Melanocyte of skin (primary cell): ENCODE results near the gene RIOX2. TPM values are rescaled to one million over a fixed set of nuclear protein-coding genes. Genes with fewer than 3 reads are reported as not detected.

Source experiments
- total RNA-seq, 2 donors: library from RNA; depleted of rRNA; stranded (reverse); fragments of >200 nt; gene quantifications; 2 replicates each; pipeline ENCODE4 v1.2.3, GENCODE V29; 2012

RIOX2 gene
- total RNA-seq = 10 to 100 TPM; 32.3 to 35.3 TPM

DNA sequence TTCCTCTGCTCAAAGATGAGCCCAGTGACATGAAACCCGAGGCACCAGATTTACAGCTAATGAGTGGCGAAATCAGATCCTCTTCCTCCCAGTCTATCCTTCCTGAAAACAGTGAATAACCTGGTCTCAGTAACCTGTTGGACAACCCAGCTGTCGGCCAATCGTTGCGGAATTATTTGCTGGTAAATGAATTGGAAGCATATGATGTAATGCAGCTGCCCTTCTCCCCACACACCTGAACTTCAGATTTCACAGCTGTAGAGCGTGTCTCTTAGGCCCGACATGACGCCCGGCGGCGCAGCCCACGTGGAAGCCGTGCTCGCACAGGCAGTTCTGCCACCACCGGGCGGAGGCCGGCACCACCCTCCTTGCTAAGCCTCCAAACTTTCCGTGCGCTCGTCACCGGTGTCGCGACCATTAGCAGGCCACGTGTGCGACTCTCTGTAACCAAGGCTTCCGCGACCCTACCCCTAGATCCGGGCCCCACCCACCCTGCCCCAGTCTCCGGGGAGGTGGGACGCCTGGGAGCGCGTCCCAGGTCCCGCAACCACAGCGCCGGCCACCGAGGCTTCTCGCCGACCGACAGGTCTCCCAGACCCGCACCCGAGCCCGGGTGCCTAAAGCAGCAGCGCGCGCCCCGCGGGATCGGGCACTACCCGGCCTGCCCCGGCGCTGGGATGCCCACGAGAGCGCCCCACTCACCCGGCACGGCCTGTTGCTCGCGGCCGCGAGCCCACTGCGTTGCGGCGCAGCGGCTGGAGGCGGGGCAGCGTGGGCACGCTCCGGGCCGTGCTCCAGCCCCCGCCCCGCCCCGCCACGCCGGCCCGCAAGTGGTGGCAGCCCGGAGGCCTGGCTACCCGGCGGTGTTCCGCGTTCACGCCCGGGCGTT, at the start of gene RIOX2:
TSS of gene RIOX2 (minus strand) at position 753 of the 889 bp plus-strand sequence. CDS start 4,838 bp downstream, outside the sequence.

Other genes with a start within 250 kb of the RIOX2 start
- gene ARL6, start 207.7 kb downstream of the RIOX2 start, total RNA-seq = 10 to 100 TPM; 14.5 to 18.0 TPM
- gene CRYBG3, start 150.4 kb downstream of the RIOX2 start, total RNA-seq = 10 to 100 TPM; 13.7 to 15.5 TPM
- gene GABRR3, start 62.9 kb upstream of the RIOX2 start, total RNA-seq = not detected
- not detected for gene OR5AC2, start 114.7 kb upstream of the RIOX2 start, total RNA-seq
- gene OR5H1, start 158.3 kb upstream of the RIOX2 start, total RNA-seq = not detected
- gene OR5H14, start 175.0 kb upstream of the RIOX2 start, total RNA-seq = not detected
- not detected for gene OR5H15, start 194.3 kb upstream of the RIOX2 start, total RNA-seq